H9 (cell line): ENCODE data around the gene CFDP1. TPM values are rescaled to one million over a fixed set of nuclear protein-coding genes. Genes with fewer than 3 reads are reported as not detected.

Experiments
- DNase-seq: peaks from one replicate; pipeline ENCODE4 v3.0.0-alpha.2; 2017
- H2AFZ ChIP-seq: one replicate; pipeline ENCODE4 v1.6.1; 2013; ENCODE audit warnings: mild to moderate bottlenecking, low read length, control low read depth, moderate library complexity
- H2AK5ac ChIP-seq: 2 replicates; pipeline ENCODE4 v1.6.1; 2013; ENCODE audit warnings: low read length, control low read depth, mixed read lengths; ENCODE audit not compliant: insufficient read length
- H2BK120ac ChIP-seq: one replicate; pipeline ENCODE4 v1.6.1; 2013; ENCODE audit warnings: low read depth, mild to moderate bottlenecking, low read length, control low read depth, inconsistent platforms; ENCODE audit not compliant: poor library complexity, severe bottlenecking
- H2BK12ac ChIP-seq: 2 replicates; pipeline ENCODE4 v1.6.1; 2013; ENCODE audit warnings: low read length, control low read depth, mixed read lengths, low read depth; ENCODE audit not compliant: insufficient read length
- H2BK15ac ChIP-seq: 2 replicates; pipeline ENCODE4 v1.6.1; 2013; ENCODE audit warnings: low read depth, low read length, control low read depth
- H2BK20ac ChIP-seq: one replicate; pipeline ENCODE4 v1.6.1; 2013; ENCODE audit warnings: low read depth, mild to moderate bottlenecking, low read length, control low read depth, inconsistent platforms; ENCODE audit not compliant: poor library complexity, severe bottlenecking
- H2BK5ac ChIP-seq: 2 replicates; pipeline ENCODE4 v1.6.1; 2013; ENCODE audit warnings: low read length, control low read depth, mixed read lengths; ENCODE audit not compliant: insufficient read length
- H3K14ac ChIP-seq: 2 replicates; pipeline ENCODE4 v1.6.1; 2013; ENCODE audit warnings: low read length, control low read depth; ENCODE audit not compliant: insufficient read depth
- H3K18ac ChIP-seq: 2 replicates; pipeline ENCODE4 v1.6.1; 2013; ENCODE audit warnings: low read depth, mild to moderate bottlenecking, mixed read lengths, low read length, control low read depth; ENCODE audit not compliant: insufficient read length
- H3K23ac ChIP-seq: 2 replicates; pipeline ENCODE4 v1.6.1; 2013; ENCODE audit warnings: low read length, control low read depth, mixed read lengths, low read depth; ENCODE audit not compliant: insufficient read length
- H3K23me2 ChIP-seq: 2 replicates; pipeline ENCODE4 v1.6.1; 2013; ENCODE audit warnings: low read depth, mild to moderate bottlenecking, mixed read lengths, low read length, control low read depth; ENCODE audit not compliant: insufficient read length, poor library complexity, severe bottlenecking
- H3K27ac ChIP-seq: 2 replicates; pipeline ENCODE4 v1.5.1; 2013; ENCODE audit warnings: low read length, control low read depth, mixed read lengths, low read depth; ENCODE audit not compliant: insufficient read length
- H3K27me3 ChIP-seq: 2 replicates; pipeline ENCODE4 v1.6.1; 2013; ENCODE audit warnings: low read length, control low read depth, inconsistent platforms; ENCODE audit not compliant: insufficient read depth
- H3K4ac ChIP-seq: 2 replicates; pipeline ENCODE4 v1.6.1; 2013; ENCODE audit warnings: low read depth, mild to moderate bottlenecking, control low read depth, inconsistent platforms, low read length, moderate library complexity
- H3K4me1 ChIP-seq: 2 replicates; pipeline ENCODE4 v1.6.1; 2013; ENCODE audit warnings: low read length, control low read depth, inconsistent platforms; ENCODE audit not compliant: insufficient read depth
- H3K4me2 ChIP-seq: 2 replicates; pipeline ENCODE4 v1.6.1; 2013; ENCODE audit warnings: low read length, control low read depth, mixed read lengths; ENCODE audit not compliant: insufficient read length, insufficient read depth
- H3K56ac ChIP-seq: 2 replicates; pipeline ENCODE4 v1.6.1; 2013; ENCODE audit warnings: low read depth, mild to moderate bottlenecking, mixed read lengths, low read length, control low read depth; ENCODE audit not compliant: insufficient read length
- H3K79me1 ChIP-seq: 2 replicates; pipeline ENCODE4 v1.6.1; 2013; ENCODE audit warnings: low read depth, mild to moderate bottlenecking, moderate library complexity, low read length, control low read depth, inconsistent platforms; ENCODE audit not compliant: insufficient read depth, poor library complexity, severe bottlenecking
- H3K79me2 ChIP-seq: 2 replicates; pipeline ENCODE4 v1.6.1; 2013; ENCODE audit warnings: low read length, control low read depth, inconsistent platforms; ENCODE audit not compliant: insufficient read depth
- H3K9ac ChIP-seq: 2 replicates; pipeline ENCODE4 v1.6.1; 2013; ENCODE audit warnings: low read length, control low read depth, mixed read lengths; ENCODE audit not compliant: insufficient read length; ENCODE audit errors: extremely low read depth
- H3K9me3 ChIP-seq: one replicate; pipeline ENCODE4 v1.6.1; 2013; ENCODE audit warnings: low read depth, low read length, inconsistent platforms; ENCODE audit not compliant: control insufficient read depth
- H3T11ph ChIP-seq: one replicate; pipeline ENCODE4 v1.6.1; 2013; ENCODE audit warnings: mild to moderate bottlenecking, low read length, control low read depth, inconsistent platforms
- H4K20me1 ChIP-seq: one replicate; pipeline ENCODE4 v1.6.1; 2013; ENCODE audit not compliant: control insufficient read depth, insufficient read length, insufficient read depth
- H4K5ac ChIP-seq: 2 replicates; pipeline ENCODE4 v1.6.1; 2013; ENCODE audit warnings: low read depth, mild to moderate bottlenecking, mixed read lengths, low read length, control low read depth; ENCODE audit not compliant: insufficient read length
- H4K8ac ChIP-seq: replicated peaks from 2 replicates; pipeline ENCODE4 v1.6.1; 2013; ENCODE audit warnings: low read length, control low read depth, mixed read lengths, low read depth; ENCODE audit not compliant: insufficient read length
- H4K91ac ChIP-seq: 2 replicates; pipeline ENCODE4 v1.6.1; 2013; ENCODE audit warnings: low read depth, mild to moderate bottlenecking, moderate library complexity, mixed read lengths, low read length, control low read depth; ENCODE audit not compliant: insufficient read length
- H3K27ac Mint-ChIP-seq, 3 experiments: 2 replicates in 2 of 3; 3 replicates in 1 of 3; pipeline ENCODE4 v1.8.0; 2020 to 2021; ENCODE audit warnings: mixed read lengths in 3 of 3, mild to moderate bottlenecking in 1 of 3, moderate library complexity in 1 of 3
- H3K27me3 Mint-ChIP-seq: 2 replicates; pipeline ENCODE4 v1.8.0; 2021; ENCODE audit warnings: low read depth, mild to moderate bottlenecking, moderate library complexity, mixed read lengths
- H3K36me3 Mint-ChIP-seq, 3 experiments: 2 replicates in 2 of 3; 3 replicates in 1 of 3; pipeline ENCODE4 v1.8.0; 2020 to 2021; ENCODE audit warnings: low read depth in 3 of 3, mixed read lengths in 3 of 3; ENCODE audit not compliant: insufficient read depth in 1 of 3
- H3K4me1 Mint-ChIP-seq, 2 experiments: 2 replicates each; pipeline ENCODE4 v1.8.0; 2020; ENCODE audit warnings: mixed read lengths in 2 of 2
- H3K4me3 Mint-ChIP-seq, 2 experiments: 2 replicates in 1 of 2; 3 replicates in 1 of 2; pipeline ENCODE4 v1.8.0; 2020 to 2021; ENCODE audit warnings: mild to moderate bottlenecking in 2 of 2, mixed read lengths in 2 of 2, moderate library complexity in 1 of 2
- H3K9me3 Mint-ChIP-seq, 2 experiments: 2 replicates in 1 of 2; 3 replicates in 1 of 2; pipeline ENCODE4 v1.8.0; 2020; ENCODE audit warnings: mild to moderate bottlenecking in 2 of 2, mixed read lengths in 2 of 2, moderate library complexity in 1 of 2
- CTCF ChIP-seq: fragments of 200-600 bp; sonication (generic); conservative IDR thresholded peaks from 3 replicates; pipeline ENCODE4 v1.8.0; 2021; ENCODE audit warnings: antibody characterized with exemption, mild to moderate bottlenecking
- WGBS: extraction: QIAGEN DNeasy Blood & Tissue Kit; methylation state at CpG from one replicate; pipeline ENCODE4 v1.1.7; 2013; ENCODE audit warnings: missing lambda C conversion rate, low lambda C conversion rate, mixed read lengths; ENCODE audit not compliant: insufficient read length; ENCODE audit errors: extremely low coverage; 5-methylcytosine and 5-hydroxymethylcytosine counted together
- total RNA-seq: library from RNA; stranded (reverse); gene quantifications from 2 replicates; pipeline ENCODE4 v1.2.1, GENCODE V29; 2021

Gene CFDP1
- total RNA-seq, 1 experiment from 2014 or later, result 89.2 TPM

- no peak overlapping the region for H3K14ac ChIP-seq
- H3K79me2 ChIP-seq, result no peaks in the 10 kb centered on the region
- Mint-ChIP-seq H3K9me3 (no peaks in the 10 kb centered on the region), H3K4me1 (peaks cover 19 to 20% of the 10 kb centered on the region in 2 experiments), H3K27me3 (no peaks in the 10 kb centered on the region), H3K4me3 (no peak overlapping the region), H3K27ac (peak overlapping the region in 1 of 3 experiments; percentile 18; a peak in 1 of 7 replicates), H3K36me3 (peaks cover 0 to 22% (median 18%) of the 10 kb centered on the region in 3 experiments; a peak in 6 of 7 replicates)
- H3K9ac ChIP-seq, result no peak overlapping the region
- H2BK5ac ChIP-seq, result no peak overlapping the region
- no peak overlapping the region for H3K18ac ChIP-seq
- no peaks in the 10 kb centered on the region for H3K9me3 ChIP-seq
- H2BK12ac ChIP-seq, result no peak overlapping the region
- no peak overlapping the region for H3K23ac ChIP-seq
- H3K4me2 ChIP-seq, result no peak overlapping the region
- H2AK5ac ChIP-seq, result no peak overlapping the region
- no peaks in the 10 kb centered on the region for H3K27me3 ChIP-seq
- no peak overlapping the region for H3T11ph ChIP-seq
- no peak overlapping the region for H4K91ac ChIP-seq
- DNase-seq, result no peak
- no CpG with 5 or more reads among the region's 2 CpGs for WGBS
- TF ChIP-seq CTCF, result no peak
- no peaks in the 10 kb centered on the region for H3K23me2 ChIP-seq
- H4K5ac ChIP-seq, result no peak overlapping the region
- no peak overlapping the region for H2BK20ac ChIP-seq
- no peak overlapping the region for H2BK15ac ChIP-seq
- no peak overlapping the region for H3K4ac ChIP-seq
- H3K56ac ChIP-seq, result no peak overlapping the region
- no peak overlapping the region for H2BK120ac ChIP-seq
- H3K27ac ChIP-seq, result no peak overlapping the region
- no peaks in the 10 kb centered on the region for H3K79me1 ChIP-seq
- H4K8ac ChIP-seq, result no peak overlapping the region
- no peaks in the 10 kb centered on the region for H3K4me1 ChIP-seq
- no peak overlapping the region for H2AFZ ChIP-seq
- H4K20me1 ChIP-seq, result no peaks in the 10 kb centered on the region
Measured at GRCh38 chr16:75378616-75379015, 54.7 kb downstream of the CFDP1 start.
